ENCODE data around the gene PACRG.

DNA sequence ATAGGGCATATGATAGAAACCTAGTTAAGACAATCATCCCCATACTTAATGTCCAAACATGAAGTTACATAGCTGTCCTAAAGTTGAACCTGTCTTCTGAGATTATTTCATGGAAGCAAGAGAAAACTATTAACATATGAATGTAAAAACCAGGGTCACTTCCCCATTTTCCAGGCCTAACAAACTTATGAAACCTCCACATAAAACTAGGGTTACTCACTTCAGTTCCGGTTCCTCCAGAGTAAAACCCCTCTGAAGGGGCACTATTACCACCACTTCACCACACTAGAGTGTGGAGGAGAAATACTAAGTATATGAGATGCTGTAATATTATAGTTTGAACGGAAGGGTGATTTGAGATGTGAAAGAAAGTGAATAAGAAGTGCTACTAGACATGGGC, 15.1 kb upstream of the PACRG start:
- TF ChIP-seq POLR2A (IDR thresholded peaks at IDR 0.05): no peak
- TF ChIP-seq, protein P1, sequence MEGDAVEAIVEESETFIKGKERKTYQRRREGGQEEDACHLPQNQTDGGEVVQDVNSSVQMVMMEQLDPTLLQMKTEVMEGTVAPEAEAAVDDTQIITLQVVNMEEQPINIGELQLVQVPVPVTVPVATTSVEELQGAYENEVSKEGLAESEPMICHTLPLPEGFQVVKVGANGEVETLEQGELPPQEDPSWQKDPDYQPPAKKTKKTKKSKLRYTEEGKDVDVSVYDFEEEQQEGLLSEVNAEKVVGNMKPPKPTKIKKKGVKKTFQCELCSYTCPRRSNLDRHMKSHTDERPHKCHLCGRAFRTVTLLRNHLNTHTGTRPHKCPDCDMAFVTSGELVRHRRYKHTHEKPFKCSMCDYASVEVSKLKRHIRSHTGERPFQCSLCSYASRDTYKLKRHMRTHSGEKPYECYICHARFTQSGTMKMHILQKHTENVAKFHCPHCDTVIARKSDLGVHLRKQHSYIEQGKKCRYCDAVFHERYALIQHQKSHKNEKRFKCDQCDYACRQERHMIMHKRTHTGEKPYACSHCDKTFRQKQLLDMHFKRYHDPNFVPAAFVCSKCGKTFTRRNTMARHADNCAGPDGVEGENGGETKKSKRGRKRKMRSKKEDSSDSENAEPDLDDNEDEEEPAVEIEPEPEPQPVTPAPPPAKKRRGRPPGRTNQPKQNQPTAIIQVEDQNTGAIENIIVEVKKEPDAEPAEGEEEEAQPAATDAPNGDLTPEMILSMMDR (IDR thresholded peaks at IDR 0.05): no peak
